ENCODE measurements around the gene CFAP298.

Gene CFAP298

GRCh38 chr21:32569261-32570230, 42.6 kb downstream of the CFAP298 start (continued):
- TF ChIP-seq ZEB2 (tag by site-specific recombination; IDR thresholded peaks at IDR 0.05) (peak; percentile 83), ZNF16 (tag by site-specific recombination; IDR thresholded peaks at IDR 0.05; ENCODE audit: low read depth) (no peak), ZNF501 (tag by site-specific recombination; IDR thresholded peaks at IDR 0.05) (no peak), ZFP41 (tag by site-specific recombination; IDR thresholded peaks at IDR 0.05; ENCODE audit: borderline replicate concordance) (no peak), ZNF211 (tag by site-specific recombination; IDR thresholded peaks at IDR 0.05; ENCODE audit: low read depth) (no peak), GLIS1 (tag by site-specific recombination; IDR thresholded peaks at IDR 0.05) (peak; percentile 73), ZNF26 (tag by site-specific recombination; IDR thresholded peaks at IDR 0.05) (no peak), KLF17 (tag by site-specific recombination; IDR thresholded peaks at IDR 0.05) (peak; percentile 34; the same call in 1 of the 2 replicates), ZNF473 (tag by site-specific recombination; IDR thresholded peaks at IDR 0.05) (no peak), GLI2 (tag by site-specific recombination; IDR thresholded peaks at IDR 0.05; ENCODE audit: borderline replicate concordance, low read depth) (no peak), ZNF148 (tag by site-specific recombination; IDR thresholded peaks at IDR 0.05; ENCODE audit: borderline replicate concordance) (no peak), AEBP2 (tag by site-specific recombination; IDR thresholded peaks at IDR 0.05; ENCODE audit: borderline replicate concordance) (no peak), ZNF280D (tag by site-specific recombination; IDR thresholded peaks at IDR 0.05) (no peak), ZNF677 (tag by site-specific recombination; IDR thresholded peaks at IDR 0.05) (no peak), ZFP69B (tag by site-specific recombination; IDR thresholded peaks at IDR 0.05) (peak; percentile 59; the same call in 1 of the 2 replicates), ZBTB17 (tag by site-specific recombination; IDR thresholded peaks at IDR 0.05) (peak; percentile 99), ZNF140 (tag by site-specific recombination; IDR thresholded peaks at IDR 0.05) (no peak), CTCF (tag by site-specific recombination; IDR thresholded peaks at IDR 0.05) (peak; percentile 81), ZNF610 (tag by site-specific recombination; IDR thresholded peaks at IDR 0.05; ENCODE audit: borderline replicate concordance) (peak; percentile 91), ZFP3 (tag by site-specific recombination; IDR thresholded peaks at IDR 0.05; ENCODE audit: low read depth) (no peak), ZNF596 (tag by site-specific recombination; IDR thresholded peaks at IDR 0.05) (no peak), INSM2 (tag by site-specific recombination; IDR thresholded peaks at IDR 0.05) (no peak)
